AG09319 (cell line): ENCODE data around the gene MFAP5.

ENCODE experiments used
- DNase-seq: peaks from one replicate; pipeline ENCODE4 v3.0.0-alpha.2; 2010; ENCODE audit warnings: low read depth; ENCODE audit errors: extremely low read depth
- CTCF ChIP-seq: IDR thresholded peaks from 2 replicates; pipeline ENCODE4 v1.5.1; 2011; ENCODE audit warnings: low read depth, mild to moderate bottlenecking, inconsistent platforms, low read length, moderate library complexity

Gene MFAP5

GRCh38 chr12:8661016-8661415 lies 1.6 kb downstream of the MFAP5 start:
- TF ChIP-seq CTCF = no peak
- no peak for DNase-seq

- DNase-seq = no peak
- no peak for TF ChIP-seq CTCF
These were observed 4.3 kb downstream of the MFAP5 start for GRCh38 chr12:8658346-8658745.

DNA sequence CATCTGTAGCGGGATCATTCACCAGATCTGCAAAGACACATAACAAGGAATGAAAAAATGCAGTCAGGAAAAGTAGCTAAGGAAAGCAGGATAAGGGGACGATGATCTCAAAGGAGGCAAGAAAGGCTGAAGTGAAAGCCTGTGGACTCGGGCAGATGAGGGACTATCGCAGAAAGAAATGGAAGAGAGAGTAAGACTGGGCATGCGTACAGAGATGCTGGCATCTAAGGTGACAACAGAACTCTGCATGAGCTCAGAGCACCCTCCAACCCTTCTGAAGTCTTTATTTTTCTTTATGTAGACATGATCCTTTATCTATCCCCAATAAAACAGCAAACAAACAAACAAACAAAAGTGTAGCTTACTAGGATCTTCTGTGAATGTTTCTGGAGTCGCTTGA lies 7.2 kb downstream of the MFAP5 start:
- TF ChIP-seq CTCF = no peak

GRCh38 chr12:8648576-8649205 lies 13.9 kb downstream of the MFAP5 start:
- DNase-seq = no peak
- no peak for TF ChIP-seq CTCF

More for the DNA sequence above, 7.2 kb downstream of the MFAP5 start:
- no peak for DNase-seq

- DNase-seq = no peak
- TF ChIP-seq CTCF = no peak
These were observed 14.7 kb downstream of the MFAP5 start for GRCh38 chr12:8647968-8648367.

- no peak for TF ChIP-seq CTCF
- no peak for DNase-seq
These were observed 18.0 kb downstream of the MFAP5 start for GRCh38 chr12:8644345-8645248.

DNA sequence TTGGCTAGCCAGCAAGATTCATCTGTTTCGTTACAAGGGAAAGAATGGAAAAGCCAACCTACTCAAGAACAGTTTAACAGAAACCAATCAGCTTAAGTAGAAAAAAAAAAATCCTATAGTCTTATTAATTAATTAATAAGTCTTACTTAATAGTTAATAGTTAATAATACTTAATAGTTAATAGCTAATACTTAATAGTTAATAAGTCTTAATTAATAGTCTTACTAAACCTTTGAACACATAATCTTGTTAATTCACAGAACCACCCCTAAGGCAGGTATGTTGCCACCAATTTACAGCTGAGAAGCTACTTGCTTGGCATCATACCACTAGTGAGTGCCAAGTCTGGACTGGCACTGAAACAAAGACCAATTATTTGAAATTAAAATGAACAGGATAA lies 19.9 kb downstream of the MFAP5 start:
- DNase-seq = no peak

More for the DNA sequence above, 19.9 kb downstream of the MFAP5 start:
- no peak for TF ChIP-seq CTCF
